ENCODE measurements around the gene FADS1. TPM values are rescaled to one million over a fixed set of nuclear protein-coding genes. Genes with fewer than 3 reads are reported as not detected.

FADS1 gene
- total RNA-seq, 4 donors from 2014 or later, result 2.2 to 13.8 (median 3.7) TPM

DNA sequence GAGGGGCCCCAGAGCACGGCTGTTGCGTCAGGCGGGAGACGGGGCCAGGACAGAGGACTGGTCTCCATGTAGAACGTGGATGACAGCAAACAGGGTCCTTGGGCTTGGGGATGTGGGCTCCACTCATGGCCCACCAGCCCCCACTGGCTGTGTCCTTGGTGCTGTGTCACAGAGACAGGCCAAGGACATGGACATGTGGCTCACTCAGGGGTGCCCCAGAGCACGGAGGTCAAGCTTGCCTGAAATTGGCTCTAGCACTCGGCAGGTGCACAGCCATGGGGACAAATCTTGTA, 25.7 kb upstream of the FADS1 start:
- in situ Hi-C loops (cut with MboI; ENCODE audit: low pct_ligation_motif_present in 1 of 4, low pct_unique_long_range_greater_than_20kb in 1 of 4, low sequenced_read_pairs in 3 of 4), result no loop called here

GRCh38 chr11:61841636-61842527, 25.1 kb upstream of the FADS1 start:
- H3K27me3 ChIP-seq, result no peaks in the 10 kb centered on the region
- no peaks in the 10 kb centered on the region for H3K4me1 ChIP-seq
- H3K27ac ChIP-seq, result no peak overlapping the region
- H3K36me3 ChIP-seq, result no peaks in the 10 kb centered on the region
- WGBS, 2 donors (ENCODE audit: low coverage in 1 of 2), result 90 to 91% methylated on average over 2 to 12 of the region's 12 CpGs
- H3K4me3 ChIP-seq, result no peak overlapping the region
- no peak for DNase-seq
- TF ChIP-seq, protein P1, sequence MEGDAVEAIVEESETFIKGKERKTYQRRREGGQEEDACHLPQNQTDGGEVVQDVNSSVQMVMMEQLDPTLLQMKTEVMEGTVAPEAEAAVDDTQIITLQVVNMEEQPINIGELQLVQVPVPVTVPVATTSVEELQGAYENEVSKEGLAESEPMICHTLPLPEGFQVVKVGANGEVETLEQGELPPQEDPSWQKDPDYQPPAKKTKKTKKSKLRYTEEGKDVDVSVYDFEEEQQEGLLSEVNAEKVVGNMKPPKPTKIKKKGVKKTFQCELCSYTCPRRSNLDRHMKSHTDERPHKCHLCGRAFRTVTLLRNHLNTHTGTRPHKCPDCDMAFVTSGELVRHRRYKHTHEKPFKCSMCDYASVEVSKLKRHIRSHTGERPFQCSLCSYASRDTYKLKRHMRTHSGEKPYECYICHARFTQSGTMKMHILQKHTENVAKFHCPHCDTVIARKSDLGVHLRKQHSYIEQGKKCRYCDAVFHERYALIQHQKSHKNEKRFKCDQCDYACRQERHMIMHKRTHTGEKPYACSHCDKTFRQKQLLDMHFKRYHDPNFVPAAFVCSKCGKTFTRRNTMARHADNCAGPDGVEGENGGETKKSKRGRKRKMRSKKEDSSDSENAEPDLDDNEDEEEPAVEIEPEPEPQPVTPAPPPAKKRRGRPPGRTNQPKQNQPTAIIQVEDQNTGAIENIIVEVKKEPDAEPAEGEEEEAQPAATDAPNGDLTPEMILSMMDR (IDR thresholded peaks at IDR 0.05), result no peak
- no peak for TF ChIP-seq EP300 (IDR thresholded peaks at IDR 0.05; ENCODE audit: low read depth)
- TF ChIP-seq POLR2AphosphoS5 (IDR thresholded peaks at IDR 0.05), result no peak
- no peaks in the 10 kb centered on the region for H3K9me3 ChIP-seq
- intact Hi-C loops (cut with DNase I; ENCODE audit: low total_unique reads), result no loop called here
- in situ Hi-C loops (cut with MboI; ENCODE audit: low pct_ligation_motif_present in 1 of 4, low pct_unique_long_range_greater_than_20kb in 1 of 4, low sequenced_read_pairs in 3 of 4), result no loop called here

More for the DNA sequence above, 25.7 kb upstream of the FADS1 start:
- H3K4me3 ChIP-seq, result no peak overlapping the region
- DNase-seq, result no peak
- H3K36me3 ChIP-seq, result no peaks in the 10 kb centered on the region
- intact Hi-C loops (cut with DNase I; ENCODE audit: low total_unique reads), result no loop called here
- no peak overlapping the region for H3K27ac ChIP-seq
- H3K9me3 ChIP-seq, result no peaks in the 10 kb centered on the region
- H3K4me1 ChIP-seq, result no peaks in the 10 kb centered on the region
- 97% methylated on average over 7 of the region's 7 CpGs; no CpG with 5 or more reads in 1 of the 2 donors for WGBS, 2 donors (ENCODE audit: low coverage in 1 of 2)
- H3K27me3 ChIP-seq, result no peaks in the 10 kb centered on the region
- TF ChIP-seq POLR2A (IDR thresholded peaks at IDR 0.05), result no peak
- TF ChIP-seq EP300 (IDR thresholded peaks at IDR 0.05; ENCODE audit: low read depth), result no peak
- no peak for TF ChIP-seq POLR2AphosphoS5 (IDR thresholded peaks at IDR 0.05)
- TF ChIP-seq, protein P1 (IDR thresholded peaks at IDR 0.05), result no peak

DNA sequence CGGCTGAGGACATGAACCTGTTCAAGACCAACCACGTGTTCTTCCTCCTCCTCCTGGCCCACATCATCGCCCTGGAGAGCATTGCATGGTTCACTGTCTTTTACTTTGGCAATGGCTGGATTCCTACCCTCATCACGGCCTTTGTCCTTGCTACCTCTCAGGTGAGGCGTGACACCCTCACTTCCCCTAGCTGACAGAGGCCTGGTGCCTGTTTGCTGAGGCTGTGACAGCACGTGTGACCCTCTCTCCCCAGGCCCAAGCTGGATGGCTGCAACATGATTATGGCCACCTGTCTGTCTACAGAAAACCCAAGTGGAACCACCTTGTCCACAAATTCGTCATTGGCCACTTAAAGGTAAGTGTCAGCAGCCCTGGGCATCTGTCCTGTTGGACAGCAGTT, 23.6 kb upstream of the FADS1 start:
- intact Hi-C loops (cut with DNase I; ENCODE audit: low total_unique reads), result no loop called here
- peaks cover 0 to under 1% (median 0%) of the 10 kb centered on the region in 4 donors for H3K4me1 ChIP-seq
- no peak for DNase-seq
- 91% methylated on average over 7 of the region's 7 CpGs; no CpG with 5 or more reads in 1 of the 2 donors for WGBS, 2 donors (ENCODE audit: low coverage in 1 of 2)
- in situ Hi-C loops (cut with MboI; ENCODE audit: low pct_ligation_motif_present in 1 of 4, low pct_unique_long_range_greater_than_20kb in 1 of 4, low sequenced_read_pairs in 3 of 4), result no loop called here
- no peak overlapping the region for H3K27ac ChIP-seq
- TF ChIP-seq, protein P1 (IDR thresholded peaks at IDR 0.05), result no peak
- TF ChIP-seq POLR2A (IDR thresholded peaks at IDR 0.05) (no peak), POLR2AphosphoS5 (IDR thresholded peaks at IDR 0.05) (no peak), EP300 (IDR thresholded peaks at IDR 0.05; ENCODE audit: low read depth) (no peak)
- no peaks in the 10 kb centered on the region for H3K9me3 ChIP-seq
- H3K4me3 ChIP-seq, result no peak overlapping the region
- no peaks in the 10 kb centered on the region for H3K36me3 ChIP-seq
- H3K27me3 ChIP-seq, result no peaks in the 10 kb centered on the region

- WGBS, 2 donors (ENCODE audit: low coverage in 1 of 2), result 86 to 95% methylated on average over 2 of the region's 2 CpGs
- Histone ChIP-seq H3K27ac (no peak overlapping the region), H3K4me3 (no peak overlapping the region), H3K9me3 (no peaks in the 10 kb centered on the region), H3K27me3 (no peaks in the 10 kb centered on the region), H3K36me3 (no peaks in the 10 kb centered on the region), H3K4me1 (peaks cover 0 to 7% (median 2%) of the 10 kb centered on the region in 4 donors)
- DNase-seq, result no peak
- in situ Hi-C loops (cut with MboI; ENCODE audit: low pct_ligation_motif_present in 1 of 4, low pct_unique_long_range_greater_than_20kb in 1 of 4, low sequenced_read_pairs in 3 of 4) (no loop called here), intact Hi-C loops (cut with DNase I; ENCODE audit: low total_unique reads) (no loop called here)
- TF ChIP-seq EP300 (IDR thresholded peaks at IDR 0.05; ENCODE audit: low read depth) (no peak), POLR2AphosphoS5 (IDR thresholded peaks at IDR 0.05) (no peak), POLR2A (IDR thresholded peaks at IDR 0.05) (no peak)
- TF ChIP-seq, protein P1 (IDR thresholded peaks at IDR 0.05), result no peak
Measured at GRCh38 chr11:61839742-61840141, 22.9 kb upstream of the FADS1 start.
